LNCAP (cell line): ENCODE results near the gene C16orf92.

Experiments used
- TF ChIP-seq, protein P1 (sequence below): fragments of 450-650 bp; IDR thresholded peaks from 2 replicates; pipeline ENCODE4 v1.5.1; 2017; ENCODE audit warnings: mild to moderate bottlenecking

The C16orf92 gene

GRCh38 chr16:30023586-30023985, 588 bp downstream of the C16orf92 start:
- TF ChIP-seq, protein P1, sequence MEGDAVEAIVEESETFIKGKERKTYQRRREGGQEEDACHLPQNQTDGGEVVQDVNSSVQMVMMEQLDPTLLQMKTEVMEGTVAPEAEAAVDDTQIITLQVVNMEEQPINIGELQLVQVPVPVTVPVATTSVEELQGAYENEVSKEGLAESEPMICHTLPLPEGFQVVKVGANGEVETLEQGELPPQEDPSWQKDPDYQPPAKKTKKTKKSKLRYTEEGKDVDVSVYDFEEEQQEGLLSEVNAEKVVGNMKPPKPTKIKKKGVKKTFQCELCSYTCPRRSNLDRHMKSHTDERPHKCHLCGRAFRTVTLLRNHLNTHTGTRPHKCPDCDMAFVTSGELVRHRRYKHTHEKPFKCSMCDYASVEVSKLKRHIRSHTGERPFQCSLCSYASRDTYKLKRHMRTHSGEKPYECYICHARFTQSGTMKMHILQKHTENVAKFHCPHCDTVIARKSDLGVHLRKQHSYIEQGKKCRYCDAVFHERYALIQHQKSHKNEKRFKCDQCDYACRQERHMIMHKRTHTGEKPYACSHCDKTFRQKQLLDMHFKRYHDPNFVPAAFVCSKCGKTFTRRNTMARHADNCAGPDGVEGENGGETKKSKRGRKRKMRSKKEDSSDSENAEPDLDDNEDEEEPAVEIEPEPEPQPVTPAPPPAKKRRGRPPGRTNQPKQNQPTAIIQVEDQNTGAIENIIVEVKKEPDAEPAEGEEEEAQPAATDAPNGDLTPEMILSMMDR, result no peak

GRCh38 chr16:30024451-30024850, 1.5 kb downstream of the C16orf92 start:
- TF ChIP-seq, protein P1, result no peak

- TF ChIP-seq, protein P1, result no peak
Observed at GRCh38 chr16:30025156-30025555, 2.2 kb downstream of the C16orf92 start.

- TF ChIP-seq, protein P1, result no peak
Observed at GRCh38 chr16:30025574-30025973, 2.6 kb downstream of the C16orf92 start.

DNA sequence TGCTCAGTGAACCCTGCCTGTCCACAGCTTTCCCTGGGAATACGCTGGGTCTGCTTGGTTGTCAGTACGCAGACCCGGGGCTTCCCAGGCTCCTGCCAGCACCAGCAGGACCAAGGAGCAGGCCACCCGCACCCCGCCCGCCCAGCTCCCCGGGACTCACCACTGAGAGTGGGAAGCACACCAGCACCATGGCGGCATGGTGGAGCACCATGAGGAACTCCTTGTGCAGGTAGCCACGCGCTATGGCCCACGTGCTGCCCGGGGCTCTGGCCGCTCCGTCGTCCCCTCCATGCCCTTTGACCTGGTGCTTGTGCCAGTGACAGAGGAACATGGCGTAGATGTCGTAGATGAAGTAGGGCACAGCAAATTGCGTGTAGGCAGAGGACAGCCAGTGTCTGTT, 3.5 kb downstream of the C16orf92 start:
- TF ChIP-seq, protein P1, result no peak

- TF ChIP-seq, protein P1, result no peak
Observed at GRCh38 chr16:30027588-30028437, 4.8 kb downstream of the C16orf92 start.

GRCh38 chr16:30028438-30029076, 5.6 kb downstream of the C16orf92 start:
- TF ChIP-seq, protein P1, result no peak
